ENCODE measurements around the gene SLC9A8.

DNA sequence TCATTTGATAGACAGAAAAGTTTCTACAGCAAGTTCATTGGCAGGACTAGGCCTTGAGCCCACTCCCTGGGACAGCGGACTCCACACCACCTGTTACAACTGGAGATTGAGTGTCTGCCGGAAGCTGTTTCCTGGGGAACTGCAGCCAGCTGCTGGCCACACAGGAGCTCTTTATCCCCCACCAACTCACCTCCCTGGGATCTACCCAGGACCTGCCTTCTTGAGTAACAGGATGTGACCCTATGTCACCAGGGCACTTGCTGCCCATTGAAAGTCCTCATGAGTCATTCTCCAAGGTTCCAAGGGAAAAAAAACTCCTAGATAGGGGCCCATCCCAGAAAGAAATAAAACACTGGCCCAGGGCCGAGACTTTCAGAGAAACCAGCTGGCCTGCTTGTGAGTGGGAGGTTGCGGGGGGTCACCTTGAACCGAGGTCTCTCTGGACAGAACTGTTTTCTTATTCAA lies 37.4 kb upstream of the SLC9A8 start:
- TF ChIP-seq, protein P1, sequence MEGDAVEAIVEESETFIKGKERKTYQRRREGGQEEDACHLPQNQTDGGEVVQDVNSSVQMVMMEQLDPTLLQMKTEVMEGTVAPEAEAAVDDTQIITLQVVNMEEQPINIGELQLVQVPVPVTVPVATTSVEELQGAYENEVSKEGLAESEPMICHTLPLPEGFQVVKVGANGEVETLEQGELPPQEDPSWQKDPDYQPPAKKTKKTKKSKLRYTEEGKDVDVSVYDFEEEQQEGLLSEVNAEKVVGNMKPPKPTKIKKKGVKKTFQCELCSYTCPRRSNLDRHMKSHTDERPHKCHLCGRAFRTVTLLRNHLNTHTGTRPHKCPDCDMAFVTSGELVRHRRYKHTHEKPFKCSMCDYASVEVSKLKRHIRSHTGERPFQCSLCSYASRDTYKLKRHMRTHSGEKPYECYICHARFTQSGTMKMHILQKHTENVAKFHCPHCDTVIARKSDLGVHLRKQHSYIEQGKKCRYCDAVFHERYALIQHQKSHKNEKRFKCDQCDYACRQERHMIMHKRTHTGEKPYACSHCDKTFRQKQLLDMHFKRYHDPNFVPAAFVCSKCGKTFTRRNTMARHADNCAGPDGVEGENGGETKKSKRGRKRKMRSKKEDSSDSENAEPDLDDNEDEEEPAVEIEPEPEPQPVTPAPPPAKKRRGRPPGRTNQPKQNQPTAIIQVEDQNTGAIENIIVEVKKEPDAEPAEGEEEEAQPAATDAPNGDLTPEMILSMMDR (conservative IDR thresholded peaks at IDR 0.05; ENCODE audit: low read length): no peak
- no peak for TF ChIP-seq EZH2phosphoT487 (IDR thresholded peaks at IDR 0.05; ENCODE audit: borderline replicate concordance, low read depth, low read length)

All from OCI-LY7 (cell line).